BLaER1 treated with 17β-estradiol and CSF1 and Interleukin-3, amounts not matched to agents 10 nM and 100 nM (cell line): Measurements from ENCODE around the gene ABCC5.

Source experiments
- H3K27ac ChIP-seq, 11 experiments: shearing (Covaris generic); formaldehyde crosslinking; 2 replicates each; pipeline ENCODE4 v1.8.1; 2022
- H3K27me3 ChIP-seq, 11 experiments: shearing (Covaris generic); formaldehyde crosslinking; 2 replicates each; pipeline ENCODE4 v1.8.1; 2022
- H3K36me3 ChIP-seq, 11 experiments: shearing (Covaris generic); formaldehyde crosslinking; 2 replicates each; pipeline ENCODE4 v1.8.1; 2022
- H3K4me1 ChIP-seq, 10 experiments: shearing (Covaris generic); formaldehyde crosslinking; 2 replicates each; pipeline ENCODE4 v1.8.1; 2022
- H3K4me2 ChIP-seq, 11 experiments: shearing (Covaris generic); formaldehyde crosslinking; 2 replicates each; pipeline ENCODE4 v1.8.1; 2022
- H3K4me3 ChIP-seq, 10 experiments: shearing (Covaris generic); formaldehyde crosslinking; 2 replicates each; pipeline ENCODE4 v1.8.1; 2022
- H3K9ac ChIP-seq, 11 experiments: shearing (Covaris generic); formaldehyde crosslinking; 2 replicates each; pipeline ENCODE4 v1.8.1; 2022
- H3K9me3 ChIP-seq, 11 experiments: shearing (Covaris generic); formaldehyde crosslinking; replicated peaks in 1 of 11; 2 replicates each; pipeline ENCODE4 v1.8.1; 2022
- H4K20me1 ChIP-seq, 11 experiments: shearing (Covaris generic); formaldehyde crosslinking; 2 replicates each; pipeline ENCODE4 v1.8.1; 2022
- Cebpa-rat ChIP-seq, 11 experiments: shearing (Covaris generic); IDR thresholded peaks; 2 replicates each; pipeline ENCODE4 v1.8.1; 2022

Gene ABCC5

DNA sequence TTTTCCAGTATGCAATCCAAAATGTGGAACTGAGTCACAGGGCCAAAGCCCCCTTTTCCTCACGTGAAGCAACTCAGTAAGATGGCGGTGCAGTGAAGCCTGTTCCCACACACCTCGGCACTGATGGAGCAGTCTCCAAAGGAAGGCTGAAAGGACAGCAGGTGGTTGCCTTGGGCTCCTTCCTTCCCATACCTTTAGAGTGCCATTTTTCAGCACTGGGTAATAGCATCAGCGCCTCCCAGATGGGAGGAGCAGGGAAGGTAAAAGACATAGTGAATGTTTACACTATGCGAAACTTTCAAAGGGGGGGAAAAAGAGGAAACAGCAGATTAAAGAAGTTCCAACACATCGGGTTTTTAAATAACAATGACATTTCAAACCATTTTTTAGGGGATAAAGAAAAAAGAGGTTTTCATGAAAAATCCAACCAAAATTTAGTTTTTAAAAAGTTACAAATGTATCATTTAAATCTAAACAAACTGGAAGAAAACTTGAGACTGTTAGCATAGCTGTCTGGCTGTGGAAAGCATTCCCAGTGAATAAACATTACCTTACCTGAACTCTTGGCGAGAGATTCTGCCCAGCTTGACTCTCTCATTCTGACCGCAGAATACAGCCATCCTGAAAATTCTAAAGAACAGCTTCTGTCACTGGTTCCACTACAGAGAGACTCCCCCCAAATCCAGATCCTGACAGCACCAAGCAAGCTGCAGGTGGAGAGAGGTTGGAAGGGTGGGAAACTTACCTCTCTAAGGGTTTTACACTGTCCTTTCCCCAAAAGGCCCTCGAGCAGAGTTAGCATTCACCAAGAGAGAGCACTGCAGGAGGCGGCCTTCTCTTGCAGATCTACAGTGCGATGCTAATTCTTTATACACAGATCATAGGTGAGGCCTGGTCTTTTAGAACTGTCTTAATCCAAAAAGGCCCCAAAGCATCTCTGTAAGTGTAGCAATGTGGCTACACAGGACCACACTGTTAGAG, 32.6 kb downstream of the ABCC5 start:
- Histone ChIP-seq H3K27ac (no peak overlapping the region), H3K4me2 (0 out of 22 replicates have a peak overlapping the region, but pooled peaks of 1 of the 11 experiments have one; percentile 1), H3K36me3 (peaks cover 84 to 98% (median 93%) of the 10 kb centered on the region in 11 experiments), H3K9me3 (no peaks in the 10 kb centered on the region), H4K20me1 (no peaks in the 10 kb centered on the region; a peak in 1 of 22 replicates), H3K4me3 (no peak overlapping the region), H3K4me1 (peaks cover 0 to 10% (median 5%) of the 10 kb centered on the region in 10 experiments; a peak in 9 of 20 replicates), H3K9ac (no peak overlapping the region), H3K27me3 (no peaks in the 10 kb centered on the region)
- no peak for TF ChIP-seq Cebpa-rat (IDR thresholded peaks at IDR 0.05)

DNA sequence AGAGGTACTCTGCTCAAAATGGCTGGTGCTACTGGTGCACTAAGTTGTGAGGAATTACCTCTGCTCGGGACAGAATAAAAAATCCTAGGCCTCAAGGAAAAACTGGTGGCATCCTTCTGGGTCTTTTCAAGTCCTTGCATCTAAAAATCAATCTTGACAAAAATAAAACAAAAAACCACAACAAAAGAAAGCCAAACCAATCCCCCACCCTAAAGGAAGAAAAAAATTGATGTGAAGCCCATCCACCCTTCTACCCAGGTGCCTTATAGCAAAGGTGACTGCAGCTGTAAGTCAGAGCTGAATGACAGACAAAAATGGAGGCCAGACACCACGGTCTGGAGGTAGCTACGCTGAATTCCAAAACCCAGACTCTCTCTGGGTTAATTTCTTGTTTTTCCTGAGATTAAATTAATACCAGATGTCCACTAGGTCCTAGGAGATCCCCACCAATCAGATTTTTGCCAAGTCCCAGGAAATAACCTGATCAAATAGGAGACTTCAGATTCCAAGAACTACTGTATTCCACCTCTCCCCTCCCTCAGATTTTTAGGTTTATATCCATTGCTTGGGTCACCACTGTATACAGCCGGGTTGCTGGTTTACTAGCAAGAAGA, 33.5 kb downstream of the ABCC5 start:
- no peaks in the 10 kb centered on the region for H3K27me3 ChIP-seq

DNA sequence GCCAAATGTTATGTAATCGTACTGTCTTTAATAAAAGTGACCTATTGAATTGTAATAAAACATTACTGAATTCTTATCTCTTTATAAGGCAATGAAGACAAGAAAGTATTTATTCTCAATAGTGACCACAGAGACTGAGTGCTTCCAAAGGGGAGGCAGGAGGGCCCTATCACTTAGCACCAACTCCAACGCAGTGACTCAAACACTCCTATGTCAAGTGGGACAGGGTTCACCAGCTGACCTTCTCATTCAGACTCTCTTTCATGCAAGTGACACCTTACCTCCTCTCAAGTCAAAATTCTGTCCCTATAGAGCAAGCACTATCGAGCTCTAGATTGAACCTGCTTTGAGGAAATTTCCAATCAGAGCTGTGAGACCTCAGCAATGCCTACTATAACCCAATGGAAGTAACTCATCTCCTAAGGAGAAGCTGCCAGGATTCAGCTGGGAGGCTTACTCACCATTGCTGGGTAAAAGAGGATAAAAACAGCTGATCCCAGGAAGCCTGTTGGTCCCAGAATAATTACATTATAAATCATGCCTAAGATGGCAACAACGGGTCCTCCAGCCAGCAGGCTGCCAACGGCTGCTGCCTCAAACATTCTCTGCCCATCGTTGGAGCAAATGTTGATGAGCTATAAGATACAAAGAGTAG, 35.6 kb downstream of the ABCC5 start:
- no peak overlapping the region for H3K9ac ChIP-seq
- no peaks in the 10 kb centered on the region for H4K20me1 ChIP-seq
- H3K4me1 ChIP-seq = peaks cover 3 to 10% (median 6%) of the 10 kb centered on the region in 10 experiments; a peak in 14 of 20 replicates
- no peak for TF ChIP-seq Cebpa-rat (IDR thresholded peaks at IDR 0.05)
- no peak overlapping the region for H3K4me3 ChIP-seq
- H3K27ac ChIP-seq = no peak overlapping the region
- no peak overlapping the region for H3K4me2 ChIP-seq
- H3K27me3 ChIP-seq = no peaks in the 10 kb centered on the region
- peaks cover 75 to 95% (median 85%) of the 10 kb centered on the region in 11 experiments for H3K36me3 ChIP-seq
- H3K9me3 ChIP-seq = no peaks in the 10 kb centered on the region

More for the DNA sequence above, 33.5 kb downstream of the ABCC5 start:
- Histone ChIP-seq H3K9me3 (no peaks in the 10 kb centered on the region), H3K4me1 (peaks cover 0 to 10% (median 5%) of the 10 kb centered on the region in 10 experiments; a peak in 9 of 20 replicates), H3K27ac (no peak overlapping the region), H3K9ac (no peak overlapping the region), H3K4me2 (0 out of 22 replicates have a peak overlapping the region, but pooled peaks of 1 of the 11 experiments have one; percentile 1), H3K36me3 (peaks cover 86 to 100% (median 95%) of the 10 kb centered on the region in 11 experiments), H3K4me3 (no peak overlapping the region), H4K20me1 (no peaks in the 10 kb centered on the region; a peak in 1 of 22 replicates)
- TF ChIP-seq Cebpa-rat (IDR thresholded peaks at IDR 0.05) = no peak

DNA sequence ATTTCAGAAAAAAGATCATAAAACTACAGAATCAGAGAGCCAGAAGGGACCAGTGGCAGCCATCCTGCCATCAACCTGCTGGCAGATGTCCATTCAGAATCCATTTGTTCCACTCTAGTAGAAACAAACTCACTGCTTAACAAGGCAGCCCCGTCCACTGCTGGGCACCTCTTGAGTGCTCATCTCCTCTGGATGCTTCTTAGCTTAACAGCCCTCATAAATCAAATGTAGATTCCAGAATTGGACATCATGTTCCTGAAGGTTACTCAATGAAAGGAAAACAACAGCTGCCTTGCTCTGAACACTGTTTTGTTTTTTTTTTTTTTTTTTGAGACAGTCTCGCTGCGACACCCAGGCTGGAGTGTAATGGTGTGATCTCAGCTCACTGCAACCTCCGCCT, 37.3 kb downstream of the ABCC5 start:
- H3K4me2 ChIP-seq = no peak overlapping the region
- H4K20me1 ChIP-seq = no peaks in the 10 kb centered on the region
- no peaks in the 10 kb centered on the region for H3K9me3 ChIP-seq
- TF ChIP-seq Cebpa-rat (IDR thresholded peaks at IDR 0.05) = no peak
- no peaks in the 10 kb centered on the region for H3K27me3 ChIP-seq
- no peak overlapping the region for H3K9ac ChIP-seq
- H3K4me3 ChIP-seq = no peak overlapping the region
- peaks cover 64 to 87% (median 71%) of the 10 kb centered on the region in 11 experiments for H3K36me3 ChIP-seq
- H3K4me1 ChIP-seq = peaks cover 5 to 25% (median 15%) of the 10 kb centered on the region in 10 experiments; a peak in 17 of 20 replicates
- H3K27ac ChIP-seq = no peak overlapping the region

DNA sequence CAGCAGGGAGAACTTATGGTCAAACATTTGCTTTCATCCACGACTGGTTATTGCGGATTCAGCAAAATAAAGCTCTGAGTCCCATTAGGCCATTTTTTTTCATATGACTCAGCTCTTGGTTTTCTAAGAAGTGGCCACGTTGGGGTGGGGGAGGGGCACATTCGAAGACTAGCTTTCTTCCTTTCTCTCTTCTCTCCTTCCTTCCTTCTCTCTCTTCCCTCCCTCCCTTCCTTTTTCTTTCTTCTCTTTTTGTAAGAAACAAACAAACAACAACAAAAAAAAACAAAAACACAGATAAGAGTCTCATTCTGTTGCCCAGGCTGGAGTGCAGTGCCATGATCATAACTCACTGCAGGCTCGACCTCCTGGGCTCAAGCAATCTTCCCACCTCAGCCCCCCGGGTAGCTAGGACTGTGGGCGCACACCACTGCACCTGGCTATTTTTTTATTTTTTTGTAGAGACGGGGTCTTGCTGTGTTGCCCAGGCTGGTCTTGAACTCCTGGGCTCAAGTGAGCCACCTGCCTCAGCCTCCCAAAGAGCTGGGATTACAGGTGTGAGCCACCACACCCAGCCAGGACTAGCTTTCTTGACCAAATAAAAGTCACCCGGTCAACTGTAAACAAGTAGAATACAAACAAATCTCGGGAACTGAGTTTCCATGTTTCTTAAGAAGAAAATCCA, 41.6 kb downstream of the ABCC5 start:
- no peak for TF ChIP-seq Cebpa-rat (IDR thresholded peaks at IDR 0.05)
- no peak overlapping the region for H3K9ac ChIP-seq

DNA sequence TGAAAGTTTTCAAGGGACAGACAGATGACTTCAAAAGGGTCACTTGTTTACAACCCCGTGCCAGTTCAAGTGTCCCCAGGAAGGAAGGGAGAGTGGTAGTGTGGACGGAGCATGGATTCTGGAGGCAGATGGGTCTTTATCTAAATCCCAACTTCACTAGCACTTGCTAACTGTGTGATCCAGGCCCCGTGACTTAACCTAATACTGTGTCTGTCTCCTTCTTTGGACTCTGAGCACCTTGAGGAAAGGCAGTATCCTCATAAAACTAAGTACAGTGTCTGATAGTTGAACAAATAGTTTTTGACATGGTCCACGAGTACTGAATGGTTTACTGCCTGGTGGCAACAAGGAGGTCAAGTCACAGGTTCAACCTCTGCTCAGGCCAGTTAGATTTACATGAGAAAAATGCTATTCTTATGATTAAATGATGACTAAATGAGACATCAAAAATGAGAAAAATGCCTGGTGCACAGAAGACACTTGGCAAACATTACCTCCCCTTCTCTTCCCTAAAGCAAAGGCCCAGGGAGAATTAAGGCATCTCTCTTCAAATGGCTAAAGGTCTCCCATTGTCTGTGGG, 48.9 kb downstream of the ABCC5 start:
- H3K9ac ChIP-seq = no peak overlapping the region
- no peaks in the 10 kb centered on the region for H3K27me3 ChIP-seq
- H3K27ac ChIP-seq = no peak overlapping the region
- no peak overlapping the region for H3K4me3 ChIP-seq
- H4K20me1 ChIP-seq = no peaks in the 10 kb centered on the region
- H3K9me3 ChIP-seq = no peaks in the 10 kb centered on the region
- TF ChIP-seq Cebpa-rat (IDR thresholded peaks at IDR 0.05) = no peak
- H3K4me2 ChIP-seq = no peak overlapping the region
- peaks cover 0 to 13% (median 0%) of the 10 kb centered on the region in 10 experiments; a peak in 4 of 20 replicates for H3K4me1 ChIP-seq
- peaks cover 64 to 100% (median 80%) of the 10 kb centered on the region in 11 experiments for H3K36me3 ChIP-seq

More for the DNA sequence above, 41.6 kb downstream of the ABCC5 start:
- no peaks in the 10 kb centered on the region for H3K9me3 ChIP-seq
- peak overlapping the region in 5 of 11 experiments; percentile 4 to 60 (median 46); a peak in 7 of 22 replicates for H3K27ac ChIP-seq
- H3K4me3 ChIP-seq = no peak overlapping the region
- peaks cover 0 to 28% (median 13%) of the 10 kb centered on the region in 10 experiments; a peak in 15 of 20 replicates for H3K4me1 ChIP-seq
- peak overlapping the region in 8 of 11 experiments; percentile 0 to 78 (median 54); a peak in 13 of 22 replicates for H3K4me2 ChIP-seq
- no peaks in the 10 kb centered on the region for H4K20me1 ChIP-seq
- H3K27me3 ChIP-seq = no peaks in the 10 kb centered on the region
- H3K36me3 ChIP-seq = peaks cover 36 to 78% (median 54%) of the 10 kb centered on the region in 11 experiments

DNA sequence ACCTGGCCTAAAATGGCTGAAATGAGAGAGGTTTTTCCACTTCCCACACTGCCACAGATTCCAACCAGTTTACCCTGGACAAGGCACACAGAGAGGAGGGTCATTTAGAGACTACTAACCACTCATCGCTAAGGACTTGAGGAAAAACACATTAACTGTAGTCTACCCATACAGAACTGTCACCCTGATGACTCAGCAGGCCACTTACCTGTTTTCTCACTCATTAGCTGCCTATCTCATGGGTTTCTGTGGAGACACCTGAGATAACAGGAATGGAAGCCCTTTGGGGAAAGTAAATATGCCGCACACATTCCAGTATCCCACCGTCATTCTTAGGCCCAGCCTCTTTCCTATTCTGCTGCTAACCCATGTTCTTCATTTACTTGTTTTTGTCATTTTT, 50.0 kb downstream of the ABCC5 start:
- H4K20me1 ChIP-seq = no peaks in the 10 kb centered on the region
- H3K27ac ChIP-seq = no peak overlapping the region
- H3K9ac ChIP-seq = no peak overlapping the region
- H3K4me2 ChIP-seq = no peak overlapping the region
- H3K36me3 ChIP-seq = peaks cover 68 to 100% (median 90%) of the 10 kb centered on the region in 11 experiments
- no peak for TF ChIP-seq Cebpa-rat (IDR thresholded peaks at IDR 0.05)
- H3K4me1 ChIP-seq = peaks cover 0 to 13% (median 0%) of the 10 kb centered on the region in 10 experiments; a peak in 4 of 20 replicates
- H3K27me3 ChIP-seq = no peaks in the 10 kb centered on the region
- H3K9me3 ChIP-seq = no peaks in the 10 kb centered on the region
- no peak overlapping the region for H3K4me3 ChIP-seq

DNA sequence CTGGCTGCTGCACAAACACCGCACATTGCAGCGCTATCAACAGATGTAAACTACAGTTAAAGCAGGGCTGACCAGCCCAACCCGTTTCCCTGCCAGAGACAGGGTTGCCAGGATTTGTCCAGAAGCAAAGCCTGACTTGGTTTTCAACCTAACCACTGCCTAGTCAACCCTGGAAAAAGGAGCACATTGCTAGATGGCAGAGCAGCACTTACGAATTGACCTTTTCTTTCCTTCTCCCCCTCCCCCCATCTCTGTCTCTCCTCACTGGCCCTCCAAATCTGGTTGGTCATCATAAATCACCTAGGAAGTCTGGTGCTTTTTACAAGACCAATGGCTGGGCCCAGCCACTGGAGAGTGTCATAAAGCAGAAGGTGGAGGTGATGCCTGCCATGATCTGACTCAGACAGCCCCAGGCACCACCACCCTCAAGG, 51.3 kb downstream of the ABCC5 start:
- no peaks in the 10 kb centered on the region for H4K20me1 ChIP-seq
- no peak overlapping the region for H3K9ac ChIP-seq
- H3K9me3 ChIP-seq = no peaks in the 10 kb centered on the region
- H3K27ac ChIP-seq = no peak overlapping the region
- peaks cover 61 to 100% (median 90%) of the 10 kb centered on the region in 11 experiments for H3K36me3 ChIP-seq
- no peak for TF ChIP-seq Cebpa-rat (IDR thresholded peaks at IDR 0.05)
- peaks cover 0 to 13% (median 0%) of the 10 kb centered on the region in 10 experiments; a peak in 4 of 20 replicates for H3K4me1 ChIP-seq
- H3K4me3 ChIP-seq = no peak overlapping the region
- H3K4me2 ChIP-seq = peak overlapping the region in 3 of 11 experiments; percentile 5 to 25 (median 20); a peak in 2 of 22 replicates
- H3K27me3 ChIP-seq = no peaks in the 10 kb centered on the region
